ENCODE measurements around the gene PAXX. TPM values are rescaled to one million over a fixed set of nuclear protein-coding genes. Genes with fewer than 3 reads are reported as not detected.

PAXX gene
- total and polyA plus RNA-seq, 12 donors, result 12.7 to 131 (median 17.1) TPM

GRCh38 chr9:136985027-136985602, 7.1 kb upstream of the PAXX start:
- TF ChIP-seq CTCF (IDR thresholded peaks at IDR 0.05), result no peak
- Histone ChIP-seq H3K9me3 (no peaks in the 10 kb centered on the region), H3K36me3 (no peaks in the 10 kb centered on the region), H3K4me1 (peaks cover 5 to 53% (median 29%) of the 10 kb centered on the region in 9 donors), H3K27ac (no peak overlapping the region), H3K4me3 (peak overlapping the region in 4 of 10 donors; percentile 7 to 15 (median 14)), H3K27me3 (peaks cover 0 to 38% (median 15%) of the 10 kb centered on the region in 7 donors)
- DNase-seq (peak in 1 of 2 donors; percentile 22), ATAC-seq (peak in 1 of 8 donors; percentile 2)
- WGBS, 2 donors, result 16 to 20% methylated on average over 43 to 48 of the region's 48 CpGs
- intact Hi-C loops (cut with DNase I), result no loop called here

- WGBS, 2 donors, result 18 to 25% methylated on average over 31 to 33 of the region's 33 CpGs
- Histone ChIP-seq H3K9me3 (peaks cover 0 to 5% (median 0%) of the 10 kb centered on the region in 11 donors), H3K36me3 (no peaks in the 10 kb centered on the region), H3K4me3 (peak overlapping the region in 2 of 10 donors; percentile 14 to 15), H3K27me3 (peaks cover 0 to 38% (median 15%) of the 10 kb centered on the region in 7 donors), H3K27ac (no peak overlapping the region), H3K4me1 (peaks cover 5 to 45% (median 27%) of the 10 kb centered on the region in 9 donors)
- no peak for TF ChIP-seq CTCF (IDR thresholded peaks at IDR 0.05)
- intact Hi-C loops (cut with DNase I), result no loop called here
- DNase-seq (peak in 1 of 2 donors; percentile 15), ATAC-seq (no peak)
These were observed 6.4 kb upstream of the PAXX start for GRCh38 chr9:136985853-136986252.

- intact Hi-C loops (cut with DNase I), result no loop called here
- Histone ChIP-seq H3K4me3 (no peak overlapping the region), H3K27me3 (peaks cover 0 to 30% (median 15%) of the 10 kb centered on the region in 7 donors), H3K27ac (no peak overlapping the region), H3K9me3 (peaks cover 0 to 8% (median 0%) of the 10 kb centered on the region in 11 donors), H3K36me3 (peaks cover 0 to 8% (median 0%) of the 10 kb centered on the region in 9 donors), H3K4me1 (peaks cover 0 to 41% (median 28%) of the 10 kb centered on the region in 9 donors)
- ATAC-seq (no peak), DNase-seq (no peak)
- no peak for TF ChIP-seq CTCF (IDR thresholded peaks at IDR 0.05)
- WGBS, 2 donors, result 95 to 96% methylated on average over 4 of the region's 4 CpGs
These were observed 3.4 kb upstream of the PAXX start for GRCh38 chr9:136988872-136989271.

- intact Hi-C loops (cut with DNase I), result loop anchor here in 4 of 10 donors (5.0 kb wide), 1 partner anchor 43 kb away; the partner anchor contains the start of gene C8G (in 4 of the 4)
- Histone ChIP-seq H3K36me3 (peaks cover 0 to 13% (median 0%) of the 10 kb centered on the region in 9 donors), H3K9me3 (peaks cover 0 to 8% (median 0%) of the 10 kb centered on the region in 11 donors), H3K4me1 (peaks cover under 1 to 43% (median 35%) of the 10 kb centered on the region in 9 donors), H3K27me3 (peaks cover 0 to 31% (median 18%) of the 10 kb centered on the region in 7 donors), H3K27ac (peak overlapping the region in 1 of 10 donors; percentile 91), H3K4me3 (no peak overlapping the region)
- DNase-seq, result no peak
- WGBS, 2 donors, result 79 to 85% methylated on average over 10 of the region's 10 CpGs
- TF ChIP-seq CTCF (IDR thresholded peaks at IDR 0.05), result no peak
- ATAC-seq, result no peak
These were observed 1.8 kb upstream of the PAXX start for GRCh38 chr9:136990242-136990911.

Data from heart right ventricle (tissue), 16 donors.